ENCODE results near the gene LGALS12.

The LGALS12 gene

GRCh38 chr11:63493127-63493526 lies 12.8 kb upstream of the LGALS12 start:
- H3K4me3 ChIP-seq (ENCODE audit: severe bottlenecking): no peak overlapping the region
- peaks cover 48% of the 10 kb centered on the region for H3K27me3 ChIP-seq (ENCODE audit: insufficient read depth, poor library complexity, severe bottlenecking)
- no peak for TF ChIP-seq CTCF (IDR thresholded peaks at IDR 0.05; ENCODE audit: poor library complexity, severe bottlenecking)
- no peak overlapping the region for H3K27ac ChIP-seq (ENCODE audit: poor library complexity, severe bottlenecking)
- no peaks in the 10 kb centered on the region for H3K36me3 ChIP-seq (ENCODE audit: low read depth)
- no peaks in the 10 kb centered on the region for H3K4me1 ChIP-seq (ENCODE audit: insufficient read depth, poor library complexity, severe bottlenecking)
- DNase-seq (ENCODE audit: low spot score): no peak
- no peaks in the 10 kb centered on the region for H3K9me3 ChIP-seq (ENCODE audit: severe bottlenecking)
- ATAC-seq (ENCODE audit: low read depth): no peak

GRCh38 chr11:63494975-63495374 lies 10.9 kb upstream of the LGALS12 start:
- Histone ChIP-seq H3K36me3 (ENCODE audit: low read depth) (no peaks in the 10 kb centered on the region), H3K9me3 (ENCODE audit: severe bottlenecking) (no peaks in the 10 kb centered on the region), H3K27me3 (ENCODE audit: insufficient read depth, poor library complexity, severe bottlenecking) (peaks cover 33% of the 10 kb centered on the region), H3K27ac (ENCODE audit: poor library complexity, severe bottlenecking) (no peak overlapping the region), H3K4me3 (ENCODE audit: severe bottlenecking) (no peak overlapping the region), H3K4me1 (ENCODE audit: insufficient read depth, poor library complexity, severe bottlenecking) (no peaks in the 10 kb centered on the region)
- TF ChIP-seq CTCF (IDR thresholded peaks at IDR 0.05; ENCODE audit: poor library complexity, severe bottlenecking): no peak
- no peak for DNase-seq (ENCODE audit: low spot score)
- ATAC-seq (ENCODE audit: low read depth): no peak

- H3K4me1 ChIP-seq (ENCODE audit: insufficient read depth, poor library complexity, severe bottlenecking): no peaks in the 10 kb centered on the region
- DNase-seq (ENCODE audit: low spot score) (no peak), ATAC-seq (ENCODE audit: low read depth) (no peak)
- TF ChIP-seq CTCF (IDR thresholded peaks at IDR 0.05; ENCODE audit: poor library complexity, severe bottlenecking): no peak
- no peaks in the 10 kb centered on the region for H3K36me3 ChIP-seq (ENCODE audit: low read depth)
- H3K9me3 ChIP-seq (ENCODE audit: severe bottlenecking): no peaks in the 10 kb centered on the region
- H3K27ac ChIP-seq (ENCODE audit: poor library complexity, severe bottlenecking): no peak overlapping the region
- H3K27me3 ChIP-seq (ENCODE audit: insufficient read depth, poor library complexity, severe bottlenecking): no peaks in the 10 kb centered on the region
- no peak overlapping the region for H3K4me3 ChIP-seq (ENCODE audit: severe bottlenecking)
Measured at GRCh38 chr11:63499874-63500273, 6.0 kb upstream of the LGALS12 start.

- Histone ChIP-seq H3K27ac (ENCODE audit: poor library complexity, severe bottlenecking) (no peak overlapping the region), H3K36me3 (ENCODE audit: low read depth) (no peaks in the 10 kb centered on the region), H3K4me1 (ENCODE audit: insufficient read depth, poor library complexity, severe bottlenecking) (no peaks in the 10 kb centered on the region), H3K27me3 (ENCODE audit: insufficient read depth, poor library complexity, severe bottlenecking) (no peaks in the 10 kb centered on the region), H3K4me3 (ENCODE audit: severe bottlenecking) (no peak overlapping the region), H3K9me3 (ENCODE audit: severe bottlenecking) (no peaks in the 10 kb centered on the region)
- DNase-seq (ENCODE audit: low spot score) (no peak), ATAC-seq (ENCODE audit: low read depth) (no peak)
- TF ChIP-seq CTCF (IDR thresholded peaks at IDR 0.05; ENCODE audit: poor library complexity, severe bottlenecking): no peak
Measured at GRCh38 chr11:63501236-63501635, 4.6 kb upstream of the LGALS12 start.

- H3K36me3 ChIP-seq (ENCODE audit: low read depth): no peaks in the 10 kb centered on the region
- no peak overlapping the region for H3K27ac ChIP-seq (ENCODE audit: poor library complexity, severe bottlenecking)
- H3K4me3 ChIP-seq (ENCODE audit: severe bottlenecking): no peak overlapping the region
- H3K27me3 ChIP-seq (ENCODE audit: insufficient read depth, poor library complexity, severe bottlenecking): no peaks in the 10 kb centered on the region
- H3K9me3 ChIP-seq (ENCODE audit: severe bottlenecking): no peaks in the 10 kb centered on the region
- no peak for DNase-seq (ENCODE audit: low spot score)
- TF ChIP-seq CTCF (IDR thresholded peaks at IDR 0.05; ENCODE audit: poor library complexity, severe bottlenecking): no peak
- H3K4me1 ChIP-seq (ENCODE audit: insufficient read depth, poor library complexity, severe bottlenecking): no peaks in the 10 kb centered on the region
- ATAC-seq (ENCODE audit: low read depth): no peak
Measured at GRCh38 chr11:63502252-63502820, 3.5 kb upstream of the LGALS12 start.

Data from RWPE2 (cell line).